ENCODE results near the gene ATOSB.
A peak's percentile ranks its signal among the peaks of the same experiment; 100 is the strongest.
"Not testable (repeated sequence)": the region's sequence is repeated elsewhere in the genome, so short reads cannot be mapped to it uniquely, and the experiment has no call there.

ATOSB gene, protein sequence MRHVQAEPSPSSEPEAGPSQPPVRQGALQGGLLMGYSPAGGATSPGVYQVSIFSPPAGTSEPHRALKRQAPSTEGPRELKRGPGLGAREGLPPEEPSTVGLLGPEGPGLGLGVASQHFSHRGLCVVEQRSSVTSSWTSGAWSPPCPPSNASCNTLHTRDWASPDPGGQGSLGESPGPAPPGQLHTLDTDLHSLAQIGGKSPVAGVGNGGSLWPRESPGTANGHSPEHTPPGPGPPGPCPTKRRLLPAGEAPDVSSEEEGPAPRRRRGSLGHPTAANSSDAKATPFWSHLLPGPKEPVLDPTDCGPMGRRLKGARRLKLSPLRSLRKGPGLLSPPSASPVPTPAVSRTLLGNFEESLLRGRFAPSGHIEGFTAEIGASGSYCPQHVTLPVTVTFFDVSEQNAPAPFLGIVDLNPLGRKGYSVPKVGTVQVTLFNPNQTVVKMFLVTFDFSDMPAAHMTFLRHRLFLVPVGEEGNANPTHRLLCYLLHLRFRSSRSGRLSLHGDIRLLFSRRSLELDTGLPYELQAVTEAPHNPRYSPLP

DNA sequence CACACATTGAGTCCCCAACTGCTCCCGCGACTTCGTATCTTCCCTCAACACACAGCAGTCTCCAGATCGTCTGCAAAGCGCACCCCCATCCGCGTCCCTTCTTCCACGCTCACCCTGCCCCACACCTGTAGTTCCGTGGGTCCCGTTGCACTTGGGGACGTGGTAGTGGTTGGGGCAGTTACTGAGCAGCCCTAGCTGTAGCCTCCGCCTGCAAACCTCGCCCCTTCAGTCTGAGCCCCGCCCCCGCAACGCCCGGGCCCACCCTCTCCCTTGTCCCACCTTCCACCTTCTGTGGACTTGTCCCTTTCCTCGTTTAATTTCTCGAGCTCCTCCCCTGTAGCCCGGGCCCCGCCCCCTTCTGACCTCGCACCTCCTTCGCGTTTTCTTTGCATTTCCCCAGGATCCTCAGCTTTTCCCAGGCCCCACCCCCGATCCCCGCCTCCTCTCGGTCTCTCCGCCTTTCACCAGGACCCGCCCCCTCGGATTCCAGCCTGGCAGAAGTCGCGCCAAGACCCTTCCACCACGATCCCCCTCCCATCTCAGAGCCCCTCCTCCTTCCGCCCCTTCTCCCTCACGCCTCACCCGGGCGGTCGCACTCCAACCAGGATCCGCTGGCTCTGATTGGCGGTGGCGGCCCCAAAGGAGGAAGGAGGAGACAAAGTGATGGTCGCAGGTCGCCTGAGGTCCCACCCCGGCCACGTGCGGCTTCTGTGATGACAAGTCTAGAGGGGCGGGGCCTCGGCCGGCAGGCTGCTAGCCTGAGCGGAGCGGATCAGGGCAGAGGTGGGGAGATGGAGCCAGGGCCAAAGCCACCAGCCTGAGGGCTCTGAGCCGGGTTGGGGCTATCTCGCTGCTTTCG lies at the start of gene ATOSB:
Gene ATOSB, minus strand, starts transcription at position 183 of the 859 bp plus-strand sequence. CDS start 7,588 bp downstream, outside the sequence.
- DNase-seq (ENCODE audit: low read depth in 2 of 2) = peak; percentile 69 to 80

DNA sequence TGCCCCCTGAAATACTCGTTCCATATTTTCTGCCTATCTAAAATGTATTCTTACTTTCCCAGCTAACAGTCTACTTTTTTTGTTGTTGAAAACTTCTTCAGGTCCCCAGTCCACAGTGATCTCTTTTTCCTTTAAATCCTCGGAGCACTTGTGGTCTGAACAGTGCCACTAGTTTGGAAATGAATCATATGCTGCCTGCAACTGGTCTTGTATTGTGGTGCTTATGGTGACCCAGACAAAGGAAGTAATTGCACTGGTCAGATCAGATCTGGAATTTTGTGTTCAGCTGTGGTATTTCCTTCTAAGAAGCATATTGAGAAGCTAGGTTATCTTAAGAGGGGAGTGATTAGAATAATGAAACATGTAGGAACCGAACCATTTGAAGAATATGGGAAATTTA lies 49.0 kb upstream of the ATOSB start:
- no peak for DNase-seq (ENCODE audit: low read depth in 2 of 2)

DNA sequence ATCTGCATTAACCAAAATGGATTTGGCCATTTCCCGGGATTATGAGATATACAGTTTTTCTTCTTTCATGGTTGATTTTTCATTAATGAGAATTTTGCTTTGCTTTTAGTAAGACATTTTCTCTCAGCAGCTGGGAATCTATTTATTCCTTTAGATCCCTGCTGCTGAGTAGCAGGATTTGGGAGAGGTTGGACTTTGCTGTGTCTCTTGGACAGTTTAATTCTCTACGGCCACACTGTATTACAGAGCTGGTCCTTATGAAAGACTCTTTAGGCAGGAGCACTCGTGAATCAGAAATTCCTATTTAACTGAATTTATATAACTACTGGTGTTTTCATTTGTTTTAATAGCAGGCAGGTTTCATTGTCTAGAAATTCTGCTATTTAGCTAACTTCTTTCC lies 47.8 kb upstream of the ATOSB start:
- DNase-seq (ENCODE audit: low read depth in 2 of 2) = no peak

DNA sequence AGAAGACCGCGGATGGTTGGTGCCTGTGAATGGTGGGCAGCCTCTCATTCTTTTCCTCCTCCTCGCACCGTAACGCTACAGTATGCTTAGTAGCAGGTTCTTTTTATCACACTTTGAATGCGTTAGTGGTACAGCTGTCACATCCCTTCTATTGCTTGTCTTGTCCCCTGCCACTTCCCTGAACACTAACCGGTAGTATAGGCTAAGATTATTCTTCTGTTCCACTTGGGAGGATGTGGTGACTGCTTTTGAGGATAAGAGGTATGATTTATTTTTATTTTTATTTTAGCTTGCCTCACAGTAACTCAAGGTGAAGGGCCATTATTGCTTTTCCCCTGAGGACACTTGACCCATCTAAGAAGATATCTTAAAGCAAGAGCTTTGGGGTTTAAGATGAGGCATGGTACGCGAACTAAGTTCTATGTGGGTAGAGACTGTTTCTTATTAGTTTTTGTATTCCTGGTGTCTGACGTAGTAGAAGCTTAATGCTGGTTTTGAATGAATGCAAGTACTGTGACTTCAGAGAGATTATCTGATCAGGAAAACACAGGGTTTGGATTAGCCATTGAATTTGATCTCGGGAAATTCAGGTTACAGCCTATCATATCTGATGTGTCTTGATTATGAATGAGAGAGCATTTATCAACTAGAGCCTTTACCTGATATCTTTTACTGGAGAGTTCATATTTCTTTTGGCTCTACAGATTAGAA lies 47.1 kb upstream of the ATOSB start:
- no peak for DNase-seq (ENCODE audit: low read depth in 2 of 2)

DNA sequence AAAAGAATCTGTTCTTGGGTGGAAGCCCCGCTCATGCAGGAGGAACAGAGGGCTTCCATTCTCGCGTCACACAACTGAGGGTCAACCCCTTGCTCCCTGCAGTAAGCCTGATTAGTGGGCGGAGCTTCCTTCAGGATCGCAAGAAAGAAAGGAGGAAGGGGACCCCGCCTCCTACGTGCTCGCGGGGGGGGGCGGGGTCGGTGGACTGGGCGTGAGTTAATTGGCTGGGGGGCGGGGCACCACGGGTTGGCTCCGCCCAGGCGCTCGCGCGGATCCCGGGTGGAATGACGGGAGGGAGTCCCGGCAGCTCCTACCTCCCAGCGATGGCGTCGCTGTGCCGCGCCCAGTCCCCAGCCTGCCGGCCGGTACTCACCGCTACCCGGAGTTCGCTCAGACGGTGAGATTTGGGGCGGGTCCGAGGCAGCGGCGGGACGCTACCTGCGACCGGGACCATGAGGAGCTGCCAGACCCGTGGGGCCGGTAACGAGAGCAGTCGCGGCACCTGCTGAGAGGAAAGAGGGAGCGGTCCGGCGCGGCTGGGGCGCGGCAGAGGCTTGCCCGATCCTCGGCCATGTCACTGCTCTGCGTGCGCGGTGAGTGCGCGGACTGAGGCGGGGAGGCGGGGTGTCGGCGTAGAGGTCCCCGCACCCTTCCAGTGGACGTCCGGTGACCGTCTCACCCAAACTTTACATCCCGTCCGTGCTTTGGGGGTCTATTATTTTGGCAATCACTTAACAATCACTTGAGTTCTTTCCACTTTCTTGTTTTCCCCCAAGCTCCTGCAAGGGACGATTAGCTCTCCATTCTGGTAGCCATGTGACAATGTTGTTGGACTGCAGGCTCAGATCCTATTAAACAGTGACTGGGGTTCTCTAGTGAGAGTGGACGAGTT lies 46.3 kb upstream of the ATOSB start, which contains the start of gene UNC13B:
Gene UNC13B, plus strand, starts transcription at position 297 of the 892 bp plus-strand sequence. Its CDS starts 275 bp downstream, at position 572.
- peak; percentile 42 to 58 for DNase-seq (ENCODE audit: low read depth in 2 of 2)

DNA sequence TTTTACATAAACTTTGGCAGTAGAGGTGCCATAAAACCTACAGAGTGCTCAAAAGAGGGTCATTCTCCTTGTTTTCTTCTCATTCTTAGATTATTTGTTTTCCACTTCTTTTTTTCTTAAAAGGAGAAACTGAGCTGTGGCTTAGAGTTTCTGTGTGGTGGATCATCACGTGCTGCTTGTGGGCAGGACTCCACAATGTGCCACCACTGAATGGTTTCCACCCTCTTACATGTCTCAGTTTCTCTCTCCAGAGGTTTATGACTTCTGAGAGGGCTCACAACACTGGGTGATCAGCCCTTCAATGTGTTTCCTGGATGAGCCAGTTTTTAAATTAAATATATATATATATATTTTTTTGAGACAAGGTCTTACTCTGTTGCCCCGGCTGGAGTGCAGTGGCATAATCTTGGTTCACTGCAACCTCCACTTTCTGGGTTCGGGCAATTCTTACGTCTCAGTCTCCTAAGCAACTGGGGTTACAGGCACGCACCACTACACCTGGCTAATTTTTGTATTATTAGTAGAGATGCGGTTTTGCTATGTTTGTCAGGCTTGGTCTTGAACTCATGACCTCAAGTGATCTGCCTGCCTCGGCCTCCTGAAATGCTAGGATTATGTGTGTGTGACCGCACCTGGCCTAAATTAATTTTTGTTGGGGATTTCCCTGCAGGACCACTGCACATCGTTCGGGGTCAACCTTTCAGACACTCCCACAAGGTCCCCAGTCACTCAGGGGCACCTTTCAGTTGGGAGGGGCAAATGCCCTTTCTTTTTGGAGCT lies 43.0 kb upstream of the ATOSB start:
- no peak for DNase-seq (ENCODE audit: low read depth in 2 of 2)

DNA sequence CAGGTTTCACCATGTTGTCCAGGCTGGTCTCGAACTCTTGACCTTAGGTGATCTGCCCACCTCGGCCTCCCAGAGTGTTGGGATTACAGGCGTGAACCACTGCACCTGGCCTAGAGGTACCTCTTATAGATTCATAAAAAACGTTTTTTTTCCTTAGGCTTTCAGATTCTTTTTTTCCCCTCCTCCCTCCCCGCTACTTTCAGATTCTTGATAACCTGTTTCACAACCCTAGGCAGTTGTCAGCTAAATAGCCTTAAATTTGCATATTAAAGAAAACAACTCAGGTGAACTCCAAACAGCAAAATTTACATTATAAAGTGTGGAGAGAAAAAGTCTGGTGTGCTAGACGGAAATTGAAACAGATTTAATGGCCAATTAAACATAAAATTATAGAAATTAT lies 42.2 kb upstream of the ATOSB start:
- DNase-seq (ENCODE audit: low read depth in 2 of 2) = not testable (repeated sequence)

DNA sequence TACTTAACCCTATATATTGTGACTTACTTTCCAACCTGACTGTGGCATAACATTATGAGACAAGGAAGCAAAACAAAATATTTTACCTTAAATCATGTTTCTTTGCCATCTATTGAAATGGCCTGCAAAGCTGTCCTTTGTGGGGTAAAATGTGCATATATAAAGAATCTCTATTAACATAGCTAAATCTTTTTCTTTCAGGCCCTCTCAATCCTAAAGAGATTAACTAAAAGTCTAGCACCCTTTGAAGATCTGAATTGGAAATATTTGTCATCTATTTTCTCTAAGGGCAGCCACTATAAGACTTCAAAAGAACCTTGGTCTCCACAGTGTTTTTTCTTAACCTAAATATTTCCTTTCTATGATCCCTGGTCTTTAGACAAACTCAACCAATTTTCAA lies 41.1 kb upstream of the ATOSB start:
- DNase-seq (ENCODE audit: low read depth in 2 of 2) = no peak

DNA sequence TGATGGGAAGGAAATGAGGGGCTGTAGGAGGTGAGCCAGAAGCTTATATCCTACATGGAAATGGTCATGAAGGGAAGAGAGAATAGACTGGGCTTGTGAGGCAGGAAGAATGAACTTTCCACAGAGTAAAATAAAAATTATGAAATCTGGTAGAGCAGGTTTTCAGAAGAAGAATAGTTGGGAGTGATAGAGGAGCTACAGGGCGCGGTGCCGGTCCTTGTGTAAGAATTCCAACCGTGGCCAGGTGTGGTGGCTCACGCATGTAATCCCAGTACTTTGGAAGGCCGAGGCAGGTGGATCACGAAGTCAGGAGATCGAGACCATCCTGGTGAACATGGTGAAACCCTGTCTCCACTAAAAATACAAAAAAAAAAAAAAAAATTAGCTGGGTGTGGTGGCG lies 37.3 kb upstream of the ATOSB start:
- DNase-seq (ENCODE audit: low read depth in 2 of 2) = no peak

DNA sequence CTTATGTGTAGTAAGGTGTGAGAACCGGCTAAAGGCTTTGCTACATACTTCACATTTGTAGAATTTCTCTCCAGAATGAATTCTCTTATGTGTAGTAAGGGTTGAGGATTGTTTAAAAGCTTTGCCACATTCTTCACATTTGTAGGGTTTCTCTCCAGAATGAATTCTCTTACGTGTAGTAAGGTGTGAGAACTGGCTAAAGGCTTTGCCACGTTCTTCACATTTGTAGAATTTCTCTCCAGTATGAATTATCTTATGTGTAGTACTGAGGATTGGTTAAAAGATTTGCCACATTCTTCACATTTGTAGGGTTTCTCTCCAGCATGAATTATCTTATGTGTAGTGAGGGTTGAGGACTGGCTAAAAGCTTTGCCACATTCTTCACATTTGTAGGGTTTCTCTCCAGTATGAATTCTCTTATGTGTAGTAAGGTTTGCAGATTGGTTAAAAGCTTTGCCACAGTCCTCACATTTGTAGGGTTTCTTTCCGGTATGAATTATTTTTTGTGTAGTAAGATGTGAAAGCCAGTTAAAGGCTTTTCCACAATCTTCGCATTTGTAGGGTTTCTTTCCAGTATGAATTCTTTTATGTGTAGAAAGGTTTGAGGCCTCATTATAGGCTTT lies 32.4 kb upstream of the ATOSB start:
- DNase-seq (ENCODE audit: low read depth in 2 of 2) = not testable (repeated sequence)

DNA sequence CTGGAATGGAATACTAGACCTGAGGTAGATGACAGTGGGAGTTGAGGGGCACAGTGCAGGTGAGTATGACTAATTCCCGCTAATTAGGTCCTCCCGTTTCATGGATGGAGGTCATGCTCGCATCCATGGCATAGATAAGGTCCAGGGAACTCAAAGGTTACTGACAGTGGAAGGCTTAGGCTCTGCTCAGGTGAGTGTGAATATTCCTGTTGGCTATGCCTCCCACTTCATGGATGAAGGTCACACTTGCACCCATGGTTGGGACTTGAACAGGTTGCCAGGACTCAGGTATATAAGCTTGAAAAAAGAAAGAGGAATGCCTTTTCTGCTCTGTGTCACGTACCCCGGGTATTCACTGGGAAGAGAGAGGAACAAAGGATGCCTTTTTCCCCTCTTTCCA lies 26.4 kb upstream of the ATOSB start:
- no peak for DNase-seq (ENCODE audit: low read depth in 2 of 2)

DNA sequence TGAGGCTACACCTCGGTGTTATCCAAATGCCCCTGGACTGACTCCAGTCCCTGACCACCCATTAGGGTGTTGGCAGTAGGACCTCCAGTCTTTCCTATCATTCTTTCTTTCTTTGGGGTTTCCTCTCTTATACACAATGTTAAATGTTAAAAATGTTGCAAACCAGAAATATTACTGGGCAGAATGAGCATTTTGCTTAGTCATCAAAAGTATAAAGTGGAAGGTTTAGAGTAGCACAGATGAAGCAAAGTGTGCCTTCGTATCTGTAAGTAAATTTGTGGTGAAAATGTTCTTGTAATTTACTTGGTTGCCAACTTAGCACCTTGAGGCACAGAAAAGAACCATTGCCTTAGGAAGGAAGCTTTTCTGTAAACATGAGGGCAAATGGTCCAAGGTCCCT lies 24.4 kb upstream of the ATOSB start:
- DNase-seq (ENCODE audit: low read depth in 2 of 2) = no peak

DNA sequence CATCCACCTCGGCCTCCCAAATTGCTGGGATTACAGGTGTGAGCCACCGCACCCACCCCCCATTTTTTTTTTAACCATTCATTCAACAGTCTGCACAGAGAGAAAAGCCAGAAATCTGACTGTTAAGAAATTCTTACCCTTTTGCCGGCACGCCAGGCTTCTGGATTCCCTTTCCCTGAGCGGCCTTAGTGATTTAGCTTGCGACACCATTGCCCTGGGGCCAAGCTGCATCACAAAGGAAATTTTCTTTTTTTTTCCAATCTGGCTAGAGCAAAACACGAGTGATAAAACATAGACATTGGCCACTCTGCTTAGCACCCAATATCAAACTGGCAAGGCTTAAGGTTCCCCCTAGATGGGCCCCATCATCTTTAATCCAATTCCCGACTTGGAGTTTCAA lies 21.2 kb upstream of the ATOSB start:
- DNase-seq (ENCODE audit: low read depth in 2 of 2) = no peak

DNA sequence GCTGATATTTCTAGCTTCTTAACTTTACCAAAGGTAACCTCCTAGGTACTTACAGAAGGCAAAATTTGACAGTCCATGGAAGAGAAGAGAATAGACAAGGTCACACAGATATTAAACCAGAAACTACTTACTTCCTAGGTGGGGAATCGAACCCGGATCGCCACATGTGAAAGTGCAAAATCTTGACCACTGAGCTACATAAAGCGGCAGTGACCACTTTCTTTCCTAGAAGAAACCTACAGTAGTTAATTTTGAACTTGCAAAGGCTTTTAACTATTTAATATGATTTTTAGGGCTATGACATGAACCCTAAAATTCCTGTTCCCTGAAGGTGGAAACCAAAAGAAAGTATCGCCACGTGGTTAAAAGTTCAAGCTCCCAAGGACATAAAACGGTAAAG lies 20.3 kb upstream of the ATOSB start:
- no peak for DNase-seq (ENCODE audit: low read depth in 2 of 2)

DNA sequence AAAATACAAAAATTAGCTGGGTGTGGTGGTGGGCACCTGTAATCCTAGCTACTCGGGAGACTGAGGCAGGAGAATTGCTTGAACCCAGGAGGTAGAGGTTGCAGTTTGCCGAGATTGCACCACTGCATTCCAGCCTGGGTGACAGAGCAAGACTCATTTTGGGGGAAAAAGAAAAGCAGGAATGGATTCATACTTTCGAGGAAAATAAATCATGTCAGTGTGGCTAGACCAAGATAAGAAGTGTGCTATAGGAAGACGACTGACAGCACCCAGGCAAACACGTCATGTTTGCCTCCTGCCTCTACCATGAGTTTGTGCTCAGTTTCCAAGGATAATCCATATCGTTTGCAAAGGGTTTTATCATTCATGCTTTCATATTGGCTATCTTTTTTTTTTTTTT lies 19.3 kb upstream of the ATOSB start:
- DNase-seq (ENCODE audit: low read depth in 2 of 2) = no peak

DNA sequence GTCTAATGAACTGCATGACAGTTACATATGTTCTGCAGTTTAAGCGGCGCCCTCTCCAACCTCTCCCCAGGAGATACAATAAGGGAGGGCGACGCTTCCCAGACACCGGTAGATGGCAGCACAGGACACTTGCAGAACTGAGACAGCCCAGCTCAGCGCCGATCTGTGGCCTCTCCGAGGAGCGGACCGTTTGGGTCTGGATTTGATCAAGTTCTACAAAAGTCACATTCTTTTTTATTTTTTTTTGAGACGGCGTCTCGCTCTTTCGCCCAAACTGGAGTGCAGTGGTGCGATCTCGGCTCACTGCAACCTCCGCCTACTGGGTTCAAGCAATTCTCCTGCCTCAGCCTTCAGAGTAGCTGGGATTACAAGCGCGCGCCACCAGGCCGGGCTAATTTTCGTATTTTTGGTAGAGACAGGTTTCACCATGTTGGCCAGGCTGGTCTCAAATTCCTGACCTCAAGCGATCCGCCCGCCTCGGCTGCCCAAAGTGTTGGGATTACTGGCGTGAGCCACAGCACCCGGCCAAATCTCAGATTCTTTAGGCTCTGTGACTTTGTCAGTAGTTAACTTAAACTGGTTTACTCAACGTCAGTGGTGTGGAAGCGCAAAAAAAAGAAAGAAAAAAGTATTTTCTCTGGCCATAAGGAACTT lies 1.4 kb upstream of the ATOSB start:
- DNase-seq (ENCODE audit: low read depth in 2 of 2) = peak; percentile 58 to 71

DNA sequence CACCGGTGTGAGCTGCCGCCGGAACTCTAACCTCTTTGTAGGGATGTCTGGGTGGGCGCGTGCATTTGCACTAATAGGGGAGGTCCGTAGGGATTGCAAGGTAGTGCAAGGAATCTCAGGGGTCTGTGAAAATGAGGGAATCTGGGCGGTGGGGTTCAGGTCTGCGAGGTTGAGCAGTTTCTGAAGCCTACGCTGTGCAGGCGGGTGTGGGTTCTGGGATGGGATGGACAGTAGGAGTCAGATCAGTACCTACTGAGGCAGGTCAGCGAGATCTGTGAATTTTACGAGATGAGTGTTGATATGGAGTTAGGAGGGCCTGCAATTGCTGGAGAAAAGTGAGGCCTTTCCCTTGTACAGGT lies 856 bp upstream of the ATOSB start:
- DNase-seq (ENCODE audit: low read depth in 2 of 2) = no peak

DNA sequence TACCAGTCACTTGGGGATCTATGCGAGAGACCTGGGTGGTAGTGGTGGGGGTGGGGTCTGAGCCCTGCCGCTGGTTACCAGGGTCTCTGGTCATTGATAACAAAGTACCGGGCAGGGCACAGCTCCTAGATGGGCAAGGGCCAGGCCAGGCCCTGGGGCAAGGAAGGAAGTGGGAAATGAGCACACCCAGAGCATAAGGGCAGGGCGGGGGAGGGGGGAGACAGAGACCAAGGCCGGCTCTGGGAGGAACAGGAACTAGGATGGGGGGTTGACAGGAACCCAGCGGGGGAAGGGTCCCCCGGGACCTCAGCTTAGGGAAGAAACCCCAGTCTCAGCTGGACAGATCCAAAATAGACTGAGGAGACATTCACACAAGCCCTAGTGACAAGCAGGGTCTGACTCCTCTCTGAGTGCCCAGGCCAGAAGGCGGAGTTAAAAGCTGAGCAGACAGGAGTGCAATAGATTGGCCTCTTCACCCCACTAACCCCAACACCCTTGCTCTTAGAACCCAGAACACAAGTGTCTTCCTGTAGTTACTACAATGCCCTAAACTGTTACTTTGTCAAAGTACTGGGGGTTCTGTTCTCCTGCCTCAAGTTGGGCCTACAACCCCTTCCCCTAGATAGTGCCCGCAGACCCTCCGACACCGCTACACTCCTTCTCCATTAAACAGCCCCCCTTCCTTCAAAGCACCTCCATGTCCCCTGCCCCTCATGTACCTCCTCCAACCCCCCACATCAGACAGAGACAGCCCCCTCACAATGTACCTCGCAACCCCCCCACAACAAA lies 628 bp downstream of the ATOSB start:
- DNase-seq (ENCODE audit: low read depth in 2 of 2) = no peak
